ENCODE results near the gene WDFY2. TPM values are rescaled to one million over a fixed set of nuclear protein-coding genes. Genes with fewer than 3 reads are reported as not detected.

WDFY2 gene
- total and polyA plus RNA-seq, 10 of the 15 experiments (the other 5 are each of a cell fraction or from before 2014, with no cell fraction given): 2.1 to 13.0 (median 8.1) TPM

DNA sequence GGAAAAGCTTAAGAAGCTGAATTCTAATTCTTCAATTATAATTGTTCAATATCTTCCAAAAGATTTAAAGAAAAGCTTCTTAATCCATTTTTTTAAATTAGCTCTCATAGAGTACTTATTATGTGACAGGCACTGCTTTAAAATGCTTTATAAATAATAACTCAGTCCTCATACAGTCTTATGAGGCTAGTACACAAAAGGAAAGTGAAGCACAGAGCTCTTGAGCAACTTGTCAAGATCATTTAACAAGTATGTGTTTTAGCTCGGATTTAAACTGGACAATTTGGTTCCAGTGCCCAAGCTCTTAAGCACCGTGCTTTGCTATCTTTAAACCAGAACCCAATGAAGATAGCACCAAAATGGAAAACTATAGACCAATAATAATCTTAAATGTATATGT is 113.6 kb downstream of the WDFY2 start:
- FAIRE-seq (no peak), ATAC-seq (no peak), DNase-seq (ENCODE audit: low read depth, low spot score) (no peak)
- ChIA-PET RAD21 (ENCODE audit: unreplicated experiment) (interaction anchor here (0.8 to 1.1 kb wide), 6 partner anchors 23 to 572 kb away, joined by 3 to 5 read pairs (median 4); no protein-coding TSS in a partner anchor), SMC1A (ENCODE audit: uncharacterized antibody, unreplicated experiment) (interaction anchor here (0.6 to 3.2 kb wide), 15 partner anchors 9 to 1487 kb away, joined by 3 to 12 read pairs (median 4); no protein-coding TSS in a partner anchor), POLR2A (interaction anchor here (0.7 to 0.9 kb wide), 3 partner anchors 17 to 23 kb away, joined by 3 read pairs; no protein-coding TSS in a partner anchor), CTCF (interaction anchor here (1.0 to 1.3 kb wide), 3 partner anchors 23 to 83 kb away, joined by 3 to 4 read pairs (median 3); no protein-coding TSS in a partner anchor)
- no peak overlapping the region for H3K9ac ChIP-seq (ENCODE audit: control insufficient read depth, insufficient read depth, low read length)
- in situ Hi-C loops (cut with MboI): no loop called here
- H3K4me1 ChIP-seq (ENCODE audit: control insufficient read depth, insufficient read depth, low read length): no peaks in the 10 kb centered on the region
- 100% methylated on average over 2 of the region's 2 CpGs for WGBS (ENCODE audit: insufficient coverage, insufficient replicate concordance, low lambda C conversion rate, missing lambda C conversion rate)
- no peaks in the 10 kb centered on the region; the same call in 1 of the 2 replicates for H3K79me2 ChIP-seq (ENCODE audit: control insufficient read depth, insufficient read depth, low read length)
- BruUV-seq (replicated peaks): no TSS peak
- no peak overlapping the region for H2AFZ ChIP-seq (ENCODE audit: control insufficient read depth, low read depth, low read length)
- no peak overlapping the region for H3K4me3 ChIP-seq
- TF ChIP-seq ZNF384 (IDR thresholded peaks at IDR 0.05; ENCODE audit: borderline replicate concordance, low read depth, low read length) (no peak), CHD2 (IDR thresholded peaks at IDR 0.05; ENCODE audit: borderline replicate concordance, low read depth, low read length) (no peak), NFYB (IDR thresholded peaks at IDR 0.05; ENCODE audit: insufficient read depth, low read depth, low read length) (no peak), PAX5 (IDR thresholded peaks at IDR 0.05; ENCODE audit: borderline replicate concordance, low read depth, low read length) (no peak), SP1 (IDR thresholded peaks at IDR 0.05; ENCODE audit: low read depth, low read length) (no peak)
- TF ChIP-seq, protein P1, sequence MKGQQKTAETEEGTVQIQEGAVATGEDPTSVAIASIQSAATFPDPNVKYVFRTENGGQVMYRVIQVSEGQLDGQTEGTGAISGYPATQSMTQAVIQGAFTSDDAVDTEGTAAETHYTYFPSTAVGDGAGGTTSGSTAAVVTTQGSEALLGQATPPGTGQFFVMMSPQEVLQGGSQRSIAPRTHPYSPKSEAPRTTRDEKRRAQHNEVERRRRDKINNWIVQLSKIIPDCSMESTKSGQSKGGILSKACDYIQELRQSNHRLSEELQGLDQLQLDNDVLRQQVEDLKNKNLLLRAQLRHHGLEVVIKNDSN (IDR thresholded peaks at IDR 0.05; ENCODE audit: borderline replicate concordance, extremely low read length, insufficient read depth, low read depth, low read length): no peak
- H3K36me3 ChIP-seq (ENCODE audit: control insufficient read depth in 2 of 2, insufficient read depth in 2 of 2, low read length in 1 of 2): no peaks in the 10 kb centered on the region
- H3K9me3 ChIP-seq (replicated peaks; ENCODE audit: control insufficient read depth, insufficient read depth, low read length): no peaks in the 10 kb centered on the region
- no peaks in the 10 kb centered on the region for H3K27me3 ChIP-seq (replicated peaks in 1 of 2; ENCODE audit: control insufficient read depth in 2 of 2, insufficient read depth in 2 of 2, low read length in 1 of 2)
- intact Hi-C loops (cut with micrococcal nuclease; ENCODE audit: unreplicated experiment): no loop called here
- no peak overlapping the region for H3K4me2 ChIP-seq (ENCODE audit: control insufficient read depth, insufficient read depth)
- H4K20me1 ChIP-seq (ENCODE audit: control insufficient read depth, insufficient read depth): no peaks in the 10 kb centered on the region
- no peak overlapping the region for H3K27ac ChIP-seq (ENCODE audit: control insufficient read depth, insufficient read depth)

Data from GM12878 (cell line).